ENCODE data around the gene CXCL5. TPM values are rescaled to one million over a fixed set of nuclear protein-coding genes. Genes with fewer than 3 reads are reported as not detected.

The CXCL5 gene
- total RNA-seq = not detected

- intact Hi-C loops (cut with DNase I) = no loop called here
- peak within 1 kb of the TSS in 1 of 2 donors; percentile 6 for H3K4me3 ChIP-seq
- DNase-seq (ENCODE audit: extremely low spot score in 2 of 2) = no peak
- no peaks in the 10 kb centered on the region for H3K36me3 ChIP-seq
- peaks cover 8% of the 10 kb centered on the region for H3K4me1 ChIP-seq
- TF ChIP-seq, protein P1, sequence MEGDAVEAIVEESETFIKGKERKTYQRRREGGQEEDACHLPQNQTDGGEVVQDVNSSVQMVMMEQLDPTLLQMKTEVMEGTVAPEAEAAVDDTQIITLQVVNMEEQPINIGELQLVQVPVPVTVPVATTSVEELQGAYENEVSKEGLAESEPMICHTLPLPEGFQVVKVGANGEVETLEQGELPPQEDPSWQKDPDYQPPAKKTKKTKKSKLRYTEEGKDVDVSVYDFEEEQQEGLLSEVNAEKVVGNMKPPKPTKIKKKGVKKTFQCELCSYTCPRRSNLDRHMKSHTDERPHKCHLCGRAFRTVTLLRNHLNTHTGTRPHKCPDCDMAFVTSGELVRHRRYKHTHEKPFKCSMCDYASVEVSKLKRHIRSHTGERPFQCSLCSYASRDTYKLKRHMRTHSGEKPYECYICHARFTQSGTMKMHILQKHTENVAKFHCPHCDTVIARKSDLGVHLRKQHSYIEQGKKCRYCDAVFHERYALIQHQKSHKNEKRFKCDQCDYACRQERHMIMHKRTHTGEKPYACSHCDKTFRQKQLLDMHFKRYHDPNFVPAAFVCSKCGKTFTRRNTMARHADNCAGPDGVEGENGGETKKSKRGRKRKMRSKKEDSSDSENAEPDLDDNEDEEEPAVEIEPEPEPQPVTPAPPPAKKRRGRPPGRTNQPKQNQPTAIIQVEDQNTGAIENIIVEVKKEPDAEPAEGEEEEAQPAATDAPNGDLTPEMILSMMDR (IDR thresholded peaks at IDR 0.05) = no peak
- TF ChIP-seq POLR2AphosphoS5 (IDR thresholded peaks at IDR 0.05; ENCODE audit: insufficient read depth in 1 of 2, low read depth in 1 of 2) = no peak
- H3K9me3 ChIP-seq = no peaks in the 10 kb centered on the region
- H3K27me3 ChIP-seq = no peaks in the 10 kb centered on the region
- no peak within 1 kb of the TSS for H3K27ac ChIP-seq
Measured at GRCh38 chr4:73998040-73999011, at the start of gene CXCL5. Gene CXCL5, minus strand, starts transcription at chr4:73998677. Its CDS starts 96 bp downstream, at chr4:73998581.

DNA sequence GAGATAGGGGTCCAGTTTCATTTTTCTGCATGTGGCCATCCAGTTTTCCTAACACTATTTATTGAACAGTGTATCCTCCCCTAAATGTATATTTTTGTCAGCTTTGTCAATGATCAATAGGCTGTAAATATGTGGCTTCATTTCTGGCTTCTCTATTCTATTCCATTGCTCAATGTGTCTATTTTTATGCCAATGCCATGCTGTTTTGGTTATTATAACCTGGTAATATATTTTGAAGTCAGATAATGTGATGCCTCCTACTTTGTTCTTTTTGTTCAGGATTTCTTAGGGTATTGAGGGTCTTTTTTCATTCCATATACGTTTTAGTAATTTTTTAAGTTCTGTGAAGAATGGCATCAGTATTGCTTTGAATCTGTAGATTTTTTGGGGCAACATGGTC is 48.7 kb upstream of the CXCL5 start:
- Histone ChIP-seq H3K27ac (no peak overlapping the region), H3K4me1 (no peaks in the 10 kb centered on the region), H3K4me3 (no peak overlapping the region), H3K36me3 (no peaks in the 10 kb centered on the region), H3K27me3 (no peaks in the 10 kb centered on the region), H3K9me3 (no peaks in the 10 kb centered on the region)
- TF ChIP-seq POLR2A (IDR thresholded peaks at IDR 0.05) = no peak
- TF ChIP-seq, protein P1 (IDR thresholded peaks at IDR 0.05) = no peak
- DNase-seq (ENCODE audit: extremely low spot score in 2 of 2) = no peak
- intact Hi-C loops (cut with DNase I) = no loop called here

DNA sequence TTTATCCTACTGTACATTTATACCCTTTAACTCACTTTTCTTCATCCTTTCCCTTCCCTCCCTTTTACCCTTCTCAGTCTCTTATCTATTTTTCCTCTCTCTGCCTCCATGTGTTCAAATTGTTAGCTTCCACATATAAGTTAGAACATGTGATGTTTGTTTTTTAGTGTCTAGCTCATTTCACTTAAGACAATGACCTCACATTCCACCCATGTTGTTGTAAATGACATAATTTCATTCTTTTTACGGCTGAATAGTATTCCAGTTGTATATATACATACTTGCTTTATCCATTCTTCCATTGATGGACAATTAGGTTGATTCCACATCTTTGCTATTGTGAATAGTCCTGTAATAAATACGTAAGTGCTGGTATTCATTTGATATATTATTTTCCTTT is 47.3 kb upstream of the CXCL5 start:
- H3K27me3 ChIP-seq = no peaks in the 10 kb centered on the region
- no peak overlapping the region for H3K4me3 ChIP-seq
- H3K9me3 ChIP-seq = no peaks in the 10 kb centered on the region
- intact Hi-C loops (cut with DNase I) = no loop called here
- H3K27ac ChIP-seq = no peak overlapping the region
- TF ChIP-seq, protein P1 (IDR thresholded peaks at IDR 0.05) = no peak
- TF ChIP-seq POLR2AphosphoS5 (IDR thresholded peaks at IDR 0.05; ENCODE audit: insufficient read depth in 1 of 2, low read depth in 1 of 2) (no peak), POLR2A (IDR thresholded peaks at IDR 0.05) (no peak)
- no peaks in the 10 kb centered on the region for H3K4me1 ChIP-seq
- no peaks in the 10 kb centered on the region for H3K36me3 ChIP-seq
- no peak for DNase-seq (ENCODE audit: extremely low spot score in 2 of 2)

GRCh38 chr4:74045247-74045646 is 46.8 kb upstream of the CXCL5 start:
- Histone ChIP-seq H3K4me1 (no peaks in the 10 kb centered on the region), H3K27me3 (no peaks in the 10 kb centered on the region), H3K9me3 (no peaks in the 10 kb centered on the region), H3K4me3 (no peak overlapping the region), H3K36me3 (no peaks in the 10 kb centered on the region), H3K27ac (no peak overlapping the region)
- no peak for DNase-seq (ENCODE audit: extremely low spot score in 2 of 2)
- intact Hi-C loops (cut with DNase I) = no loop called here
- TF ChIP-seq POLR2A (IDR thresholded peaks at IDR 0.05) (no peak), POLR2AphosphoS5 (IDR thresholded peaks at IDR 0.05; ENCODE audit: insufficient read depth in 1 of 2, low read depth in 1 of 2) (no peak)
- TF ChIP-seq, protein P1 (IDR thresholded peaks at IDR 0.05) = no peak

DNA sequence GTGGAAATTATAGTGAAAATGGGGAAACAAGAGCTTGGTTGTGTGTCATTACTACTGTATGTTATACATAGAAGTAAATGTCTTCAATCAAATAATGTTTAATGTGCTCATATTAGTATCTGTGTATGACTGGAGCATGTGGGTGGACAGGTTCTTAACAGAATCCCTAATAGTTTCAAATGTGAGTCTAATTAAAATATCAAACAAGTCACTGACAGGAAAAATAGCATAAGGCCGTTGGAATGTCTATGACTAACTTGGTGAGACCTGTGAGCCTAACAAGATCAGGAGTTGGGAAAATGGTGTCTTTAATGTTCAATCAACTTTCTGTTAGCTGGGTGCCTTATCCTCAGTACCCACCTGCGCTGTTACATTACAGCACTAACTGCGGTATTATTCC is 46.2 kb upstream of the CXCL5 start:
- Histone ChIP-seq H3K4me1 (peaks cover under 1% of the 10 kb centered on the region), H3K36me3 (no peaks in the 10 kb centered on the region), H3K9me3 (no peaks in the 10 kb centered on the region), H3K27ac (no peak overlapping the region), H3K27me3 (no peaks in the 10 kb centered on the region), H3K4me3 (no peak overlapping the region)
- DNase-seq (ENCODE audit: extremely low spot score in 2 of 2) = no peak
- intact Hi-C loops (cut with DNase I) = no loop called here
- TF ChIP-seq POLR2AphosphoS5 (IDR thresholded peaks at IDR 0.05; ENCODE audit: insufficient read depth in 1 of 2, low read depth in 1 of 2) (no peak), POLR2A (IDR thresholded peaks at IDR 0.05) (no peak)
- TF ChIP-seq, protein P1 (IDR thresholded peaks at IDR 0.05) = no peak
